ENCODE measurements around the gene MFSD11. TPM values are rescaled to one million over a fixed set of nuclear protein-coding genes. Genes with fewer than 3 reads are reported as not detected.
"Not testable (repeated sequence)": the region's sequence is repeated elsewhere in the genome, so short reads cannot be mapped to it uniquely, and the experiment has no call there.

The MFSD11 gene
- total and polyA plus RNA-seq, 7 donors, result 6.6 to 46.2 (median 27.5) TPM

- no peaks in the 10 kb centered on the region for H3K27me3 ChIP-seq
- intact Hi-C loops (cut with DNase I), result loop anchor here (5.0 kb wide), 1 partner anchor 405 kb away; the partner anchor contains the start of gene SEC14L1
- H3K4me3 ChIP-seq, result peak within 1 kb of the TSS; percentile 91 to 97 (median 94)
- H3K27ac ChIP-seq, result peak within 1 kb of the TSS; percentile 98 to 99 (median 98)
- peak; percentile 99 to 100 (median 100) for TF ChIP-seq POLR2AphosphoS5 (IDR thresholded peaks at IDR 0.05)
- peak; percentile 99 to 100 for TF ChIP-seq POLR2A (IDR thresholded peaks at IDR 0.05)
- TF ChIP-seq EP300 (IDR thresholded peaks at IDR 0.05), result peak in 1 of 4 donors; percentile 67
- TF ChIP-seq CTCF (IDR thresholded peaks at IDR 0.05), result no peak
- H3K36me3 ChIP-seq, result peaks cover 0 to 46% (median 18%) of the 10 kb centered on the region in 4 donors
- H3K4me1 ChIP-seq, result peaks cover 0 to 73% (median 65%) of the 10 kb centered on the region in 4 donors
- WGBS, 2 donors, result 0% methylated on average over 60 of the region's 60 CpGs
- no peaks in the 10 kb centered on the region for H3K9me3 ChIP-seq
- peak; percentile 99 for DNase-seq
These were observed 740 bp upstream of the MFSD11 start, which contains the start of gene SRSF2 for GRCh38 chr17:76737082-76737675. TSS of gene SRSF2 (minus strand) at chr17:76737331. CDS start at chr17:76737160, 171 bp downstream.

DNA sequence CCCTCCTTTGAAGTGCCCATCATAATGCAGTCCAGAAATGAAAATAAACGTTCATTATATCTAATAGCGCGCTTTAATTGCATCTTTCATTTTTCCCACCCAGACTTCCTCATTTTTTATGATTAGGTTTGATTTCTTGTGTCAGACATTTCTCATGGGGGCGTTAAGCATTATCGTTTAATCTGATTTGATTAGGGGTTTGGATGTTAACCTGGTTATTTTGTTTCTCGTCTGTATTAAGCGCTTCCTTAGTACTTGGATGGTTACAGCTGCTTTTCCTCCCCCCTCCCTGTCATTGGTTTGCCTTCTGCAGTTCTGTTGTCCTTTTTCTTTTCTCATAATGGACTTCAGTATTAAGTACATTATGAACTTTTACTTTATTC, 540 bp downstream of the MFSD11 start:
- Histone ChIP-seq H3K27me3 (no peaks in the 10 kb centered on the region), H3K27ac (peak overlapping the region; percentile 98 to 99 (median 98)), H3K4me1 (peaks cover 0 to 60% (median 53%) of the 10 kb centered on the region in 4 donors), H3K36me3 (peaks cover 1 to 46% (median 11%) of the 10 kb centered on the region in 4 donors), H3K4me3 (peak overlapping the region; percentile 60 to 97 (median 91)), H3K9me3 (no peaks in the 10 kb centered on the region)
- WGBS, 2 donors, result 3% methylated on average over 7 of the region's 7 CpGs
- TF ChIP-seq CTCF (IDR thresholded peaks at IDR 0.05), result no peak
- no peak for TF ChIP-seq EP300 (IDR thresholded peaks at IDR 0.05)
- TF ChIP-seq POLR2AphosphoS5 (IDR thresholded peaks at IDR 0.05), result no peak
- TF ChIP-seq POLR2A (IDR thresholded peaks at IDR 0.05), result no peak
- intact Hi-C loops (cut with DNase I), result loop anchor here (5.0 kb wide), 1 partner anchor 404 kb away; the partner anchor contains the start of gene SEC14L1
- peak; percentile 33 for DNase-seq

DNA sequence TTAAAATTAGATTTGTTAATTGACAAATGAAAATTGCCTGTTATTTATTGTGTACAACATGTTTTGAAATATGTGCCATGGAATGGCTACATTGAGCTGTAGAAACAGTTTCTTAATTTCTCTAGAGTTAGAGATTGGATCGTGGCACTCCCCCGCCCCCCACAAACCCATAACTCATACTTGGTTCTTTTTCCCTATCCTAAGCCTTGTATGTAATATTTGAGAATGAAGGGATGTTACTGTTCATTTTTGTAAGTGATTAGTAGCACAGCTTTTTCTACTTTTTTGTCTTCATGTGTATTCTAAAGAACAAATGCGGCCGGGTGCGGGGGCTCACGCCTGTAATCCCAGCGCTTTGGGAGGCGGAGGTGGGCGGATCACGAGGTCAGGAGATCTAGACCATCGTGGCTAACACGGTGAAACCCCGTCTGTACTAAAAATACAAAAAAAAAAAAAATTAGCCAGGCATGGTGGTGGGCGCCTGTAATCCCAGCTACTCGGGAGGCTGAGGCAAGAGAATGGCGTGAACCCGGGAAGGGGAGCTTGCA, 1.7 kb downstream of the MFSD11 start:
- H3K9me3 ChIP-seq, H3K4me3 ChIP-seq, H3K27me3 ChIP-seq: not testable (repeated sequence)
- H3K36me3 ChIP-seq, result peaks cover 7 to 45% (median 10%) of the 10 kb centered on the region in 4 donors
- H3K27ac ChIP-seq, result peak overlapping the region; percentile 98 to 99 (median 98)
- DNase-seq, result peak; percentile 60
- intact Hi-C loops (cut with DNase I), result loop anchor here (5.0 kb wide), 1 partner anchor 403 kb away; the partner anchor contains the start of gene SEC14L1
- WGBS, 2 donors, result 93 to 95% methylated on average over 17 of the region's 17 CpGs
- H3K4me1 ChIP-seq, result peaks cover 0 to 48% (median 42%) of the 10 kb centered on the region in 4 donors

- peak overlapping the region; percentile 98 to 99 (median 98) for H3K27ac ChIP-seq
- intact Hi-C loops (cut with DNase I), result no loop called here
- peaks cover 0 to 39% (median 33%) of the 10 kb centered on the region in 4 donors for H3K4me1 ChIP-seq
- no peak for TF ChIP-seq EP300 (IDR thresholded peaks at IDR 0.05)
- TF ChIP-seq CTCF (IDR thresholded peaks at IDR 0.05), result no peak
- TF ChIP-seq POLR2AphosphoS5 (IDR thresholded peaks at IDR 0.05), result peak in 3 of 4 donors; percentile 49 to 51 (median 50)
- no peak for TF ChIP-seq POLR2A (IDR thresholded peaks at IDR 0.05)
- peak; percentile 77 for DNase-seq
- H3K9me3 ChIP-seq, result no peaks in the 10 kb centered on the region
- 77 to 84% methylated on average over 5 of the region's 5 CpGs for WGBS, 2 donors
- no peaks in the 10 kb centered on the region for H3K27me3 ChIP-seq
- no peak overlapping the region for H3K4me3 ChIP-seq
- H3K36me3 ChIP-seq, result peaks cover 7 to 45% (median 14%) of the 10 kb centered on the region in 4 donors
These were observed 2.6 kb downstream of the MFSD11 start for GRCh38 chr17:76740329-76741118.

GRCh38 chr17:76742958-76743357, 5.0 kb downstream of the MFSD11 start:
- Histone ChIP-seq H3K36me3 (peaks cover 7 to 61% (median 18%) of the 10 kb centered on the region in 4 donors), H3K27me3 (no peaks in the 10 kb centered on the region), H3K4me1 (peaks cover 0 to 35% (median 29%) of the 10 kb centered on the region in 4 donors), H3K4me3 (no peak overlapping the region), H3K27ac (no peak overlapping the region), H3K9me3 (no peaks in the 10 kb centered on the region)
- intact Hi-C loops (cut with DNase I), result no loop called here
- no peak for TF ChIP-seq POLR2A (IDR thresholded peaks at IDR 0.05)
- TF ChIP-seq POLR2AphosphoS5 (IDR thresholded peaks at IDR 0.05), result no peak
- no peak for TF ChIP-seq EP300 (IDR thresholded peaks at IDR 0.05)
- TF ChIP-seq CTCF (IDR thresholded peaks at IDR 0.05), result no peak
- DNase-seq, result no peak

Data from sigmoid colon (tissue), 7 donors.